ENCODE results near the gene NECTIN2. TPM values are rescaled to one million over a fixed set of nuclear protein-coding genes. Genes with fewer than 3 reads are reported as not detected.

NECTIN2 gene
- total RNA-seq, 1 experiment from 2014 or later = 96.3 TPM

DNA sequence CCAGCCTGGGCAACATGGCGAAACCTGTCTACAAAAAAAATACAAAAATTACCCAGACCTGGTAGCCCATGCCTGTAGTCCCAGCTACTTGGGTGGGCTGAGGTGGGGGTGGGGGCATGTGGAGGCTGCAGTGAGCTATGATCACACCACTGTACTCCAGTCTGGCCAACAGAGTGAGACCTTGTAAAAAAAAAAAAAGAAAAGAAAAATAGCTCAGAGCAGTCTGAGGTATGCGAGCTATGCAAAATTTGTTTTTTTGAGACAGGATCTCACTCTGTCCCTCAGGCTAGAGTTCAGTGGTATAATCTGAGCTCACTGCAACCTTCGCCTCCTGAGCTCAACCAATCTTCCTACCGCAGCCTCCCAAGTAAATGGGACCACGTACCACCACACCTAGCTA, 37.8 kb downstream of the NECTIN2 start (continued):
- TF ChIP-seq, protein P1, sequence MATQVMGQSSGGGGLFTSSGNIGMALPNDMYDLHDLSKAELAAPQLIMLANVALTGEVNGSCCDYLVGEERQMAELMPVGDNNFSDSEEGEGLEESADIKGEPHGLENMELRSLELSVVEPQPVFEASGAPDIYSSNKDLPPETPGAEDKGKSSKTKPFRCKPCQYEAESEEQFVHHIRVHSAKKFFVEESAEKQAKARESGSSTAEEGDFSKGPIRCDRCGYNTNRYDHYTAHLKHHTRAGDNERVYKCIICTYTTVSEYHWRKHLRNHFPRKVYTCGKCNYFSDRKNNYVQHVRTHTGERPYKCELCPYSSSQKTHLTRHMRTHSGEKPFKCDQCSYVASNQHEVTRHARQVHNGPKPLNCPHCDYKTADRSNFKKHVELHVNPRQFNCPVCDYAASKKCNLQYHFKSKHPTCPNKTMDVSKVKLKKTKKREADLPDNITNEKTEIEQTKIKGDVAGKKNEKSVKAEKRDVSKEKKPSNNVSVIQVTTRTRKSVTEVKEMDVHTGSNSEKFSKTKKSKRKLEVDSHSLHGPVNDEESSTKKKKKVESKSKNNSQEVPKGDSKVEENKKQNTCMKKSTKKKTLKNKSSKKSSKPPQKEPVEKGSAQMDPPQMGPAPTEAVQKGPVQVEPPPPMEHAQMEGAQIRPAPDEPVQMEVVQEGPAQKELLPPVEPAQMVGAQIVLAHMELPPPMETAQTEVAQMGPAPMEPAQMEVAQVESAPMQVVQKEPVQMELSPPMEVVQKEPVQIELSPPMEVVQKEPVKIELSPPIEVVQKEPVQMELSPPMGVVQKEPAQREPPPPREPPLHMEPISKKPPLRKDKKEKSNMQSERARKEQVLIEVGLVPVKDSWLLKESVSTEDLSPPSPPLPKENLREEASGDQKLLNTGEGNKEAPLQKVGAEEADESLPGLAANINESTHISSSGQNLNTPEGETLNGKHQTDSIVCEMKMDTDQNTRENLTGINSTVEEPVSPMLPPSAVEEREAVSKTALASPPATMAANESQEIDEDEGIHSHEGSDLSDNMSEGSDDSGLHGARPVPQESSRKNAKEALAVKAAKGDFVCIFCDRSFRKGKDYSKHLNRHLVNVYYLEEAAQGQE (IDR thresholded peaks at IDR 0.05; ENCODE audit: low read depth) = no peak
- TF ChIP-seq, protein P2, sequence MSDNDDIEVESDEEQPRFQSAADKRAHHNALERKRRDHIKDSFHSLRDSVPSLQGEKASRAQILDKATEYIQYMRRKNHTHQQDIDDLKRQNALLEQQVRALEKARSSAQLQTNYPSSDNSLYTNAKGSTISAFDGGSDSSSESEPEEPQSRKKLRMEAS (IDR thresholded peaks at IDR 0.05) = no peak
- no peak for TF ChIP-seq ELF1 (IDR thresholded peaks at IDR 0.05; ENCODE audit: borderline replicate concordance, low read depth)

GRCh38 chr19:44884566-44884965, 38.5 kb downstream of the NECTIN2 start:
- H4K20me1 ChIP-seq (ENCODE audit: insufficient read depth) = no peaks in the 10 kb centered on the region
- H3K36me3 ChIP-seq (ENCODE audit: control insufficient read depth in 1 of 2, insufficient read depth in 2 of 2, low read length in 2 of 2) = 0 out of 4 replicates have a peak, but pooled peaks cover 0 to 4% of the 10 kb centered on the region in 2 experiments
- DNase-seq (ENCODE audit: low read depth, low spot score) (no peak), ATAC-seq (no peak)
- POLR2A ChIA-PET = no interaction called here
- CTCF ChIA-PET = interaction anchor here (0.7 kb wide), 1 partner anchor 280 kb away, joined by 3 read pairs; no protein-coding TSS in a partner anchor
- no peak overlapping the region for H3K4me2 ChIP-seq (ENCODE audit: low read length)
- no peaks in the 10 kb centered on the region for H3K9me3 ChIP-seq (ENCODE audit: control insufficient read depth in 1 of 2, insufficient read depth in 1 of 2, low read depth in 1 of 2, low read length in 2 of 2)
- no peak overlapping the region for H2AFZ ChIP-seq (ENCODE audit: low read depth, low read length, poor library complexity, severe bottlenecking)
- intact Hi-C loops (cut with micrococcal nuclease) = no loop called here
- BruUV-seq (replicated peaks) = no TSS peak
- H3K4me3 ChIP-seq (replicated peaks in 1 of 2; ENCODE audit: low read depth in 1 of 2, low read length in 2 of 2) = no peak overlapping the region
- H3K27ac ChIP-seq (ENCODE audit: low read depth, low read length) = no peak overlapping the region
- RAD21 ChIA-PET (ENCODE audit: low non-redundant PET in 1 of 2, low total read pairs in 2 of 2, uncharacterized antibody in 2 of 2, unreplicated experiment in 2 of 2) = no interaction called here
- H3K4me1 ChIP-seq (ENCODE audit: control insufficient read depth in 1 of 2, insufficient read depth in 2 of 2, low read length in 2 of 2) = peaks cover 7 to 14% of the 10 kb centered on the region in 2 experiments
- H3K9me2 ChIP-seq (ENCODE audit: insufficient read depth) = no peaks in the 10 kb centered on the region
- H3K27me3 ChIP-seq (ENCODE audit: insufficient read depth, low read length) = no peaks in the 10 kb centered on the region
- H3K79me2 ChIP-seq (ENCODE audit: insufficient read depth, low read length) = no peaks in the 10 kb centered on the region
- TF ChIP-seq RAD21 (IDR thresholded peaks at IDR 0.05; ENCODE audit: low read depth) = no peak
- TF ChIP-seq, protein P2 (IDR thresholded peaks at IDR 0.05) = no peak
- no peak for TF ChIP-seq CTCF (IDR thresholded peaks at IDR 0.05 in 2 of 3, conservative IDR thresholded peaks at IDR 0.05 in 1 of 3; ENCODE audit: borderline replicate concordance in 1 of 3, insufficient read depth in 1 of 3, low read depth in 2 of 3, low read length in 2 of 3)
- TF ChIP-seq JUND (IDR thresholded peaks at IDR 0.05) = no peak
- no peak for TF ChIP-seq ZFX (IDR thresholded peaks at IDR 0.05)
- no peak for TF ChIP-seq TCF7L2 (IDR thresholded peaks at IDR 0.05; ENCODE audit: borderline replicate concordance, extremely low read depth, insufficient read depth, insufficient read length)
- TF ChIP-seq POLR2AphosphoS5 (IDR thresholded peaks at IDR 0.05; ENCODE audit: low read depth, low read length) = no peak
- no peak overlapping the region for H3K9ac ChIP-seq (ENCODE audit: low read length)
